Stomach (tissue), 4 donors: Measurements from ENCODE around the gene LAG3.

ENCODE experiments used
- EP300 ChIP-seq: sonication (generic); formaldehyde crosslinking; IDR thresholded peaks from one replicate; pipeline ENCODE4 v1.6.1; 2017; ENCODE audit warnings: antibody characterized with exemption
- POLR2A ChIP-seq, 4 donors: fragments of 450-650 bp; IDR thresholded peaks; one replicate each; pipeline ENCODE4 v1.6.1; 2016; ENCODE audit warnings: antibody characterized with exemption in 4 of 4, control low read depth in 2 of 4, mild to moderate bottlenecking in 1 of 4, moderate library complexity in 1 of 4
- POLR2AphosphoS5 ChIP-seq, 3 donors: sonication (generic); formaldehyde crosslinking; IDR thresholded peaks; one replicate each; pipeline ENCODE4 v1.6.1; 2016; ENCODE audit warnings: antibody characterized with exemption in 3 of 3
- TF ChIP-seq, protein P1 (sequence below), 7 experiments: fragments of 450-650 bp in 4 of 7; fragments of 200-600 bp in 3 of 7; sonication (generic) in 3 of 7; IDR thresholded peaks; one replicate each; pipeline ENCODE4 v1.5.1; 2016 to 2019; ENCODE audit warnings: antibody characterized with exemption in 7 of 7, control low read depth in 2 of 7, mild to moderate bottlenecking in 1 of 7

DNA sequence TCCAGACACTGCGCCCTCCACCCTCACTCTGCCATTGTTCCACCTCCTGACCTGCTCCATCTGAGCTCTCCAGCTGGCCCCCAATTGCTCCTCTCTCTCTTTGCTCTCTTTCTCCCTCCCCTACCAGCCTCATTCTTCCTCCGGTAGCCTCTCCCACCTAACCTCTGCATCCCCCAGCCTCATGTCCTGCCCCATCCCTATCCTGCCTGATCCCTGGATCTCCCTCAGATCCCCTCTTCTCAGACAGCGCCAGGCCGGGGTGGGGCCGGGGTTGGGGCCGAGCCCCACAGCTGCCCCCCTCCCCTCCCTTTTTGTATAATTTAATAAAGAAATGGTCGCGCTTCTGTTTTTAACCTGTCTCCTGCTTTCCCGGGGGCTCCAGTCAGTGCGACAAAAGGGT is 1.7 kb upstream of the LAG3 start:
- TF ChIP-seq POLR2AphosphoS5 (IDR thresholded peaks at IDR 0.05) (no peak), EP300 (no peak), POLR2A (IDR thresholded peaks at IDR 0.05) (no peak)
- TF ChIP-seq, protein P1, sequence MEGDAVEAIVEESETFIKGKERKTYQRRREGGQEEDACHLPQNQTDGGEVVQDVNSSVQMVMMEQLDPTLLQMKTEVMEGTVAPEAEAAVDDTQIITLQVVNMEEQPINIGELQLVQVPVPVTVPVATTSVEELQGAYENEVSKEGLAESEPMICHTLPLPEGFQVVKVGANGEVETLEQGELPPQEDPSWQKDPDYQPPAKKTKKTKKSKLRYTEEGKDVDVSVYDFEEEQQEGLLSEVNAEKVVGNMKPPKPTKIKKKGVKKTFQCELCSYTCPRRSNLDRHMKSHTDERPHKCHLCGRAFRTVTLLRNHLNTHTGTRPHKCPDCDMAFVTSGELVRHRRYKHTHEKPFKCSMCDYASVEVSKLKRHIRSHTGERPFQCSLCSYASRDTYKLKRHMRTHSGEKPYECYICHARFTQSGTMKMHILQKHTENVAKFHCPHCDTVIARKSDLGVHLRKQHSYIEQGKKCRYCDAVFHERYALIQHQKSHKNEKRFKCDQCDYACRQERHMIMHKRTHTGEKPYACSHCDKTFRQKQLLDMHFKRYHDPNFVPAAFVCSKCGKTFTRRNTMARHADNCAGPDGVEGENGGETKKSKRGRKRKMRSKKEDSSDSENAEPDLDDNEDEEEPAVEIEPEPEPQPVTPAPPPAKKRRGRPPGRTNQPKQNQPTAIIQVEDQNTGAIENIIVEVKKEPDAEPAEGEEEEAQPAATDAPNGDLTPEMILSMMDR (IDR thresholded peaks at IDR 0.05), result no peak
